ENCODE measurements around the gene RCAN2.

RCAN2 gene

DNA sequence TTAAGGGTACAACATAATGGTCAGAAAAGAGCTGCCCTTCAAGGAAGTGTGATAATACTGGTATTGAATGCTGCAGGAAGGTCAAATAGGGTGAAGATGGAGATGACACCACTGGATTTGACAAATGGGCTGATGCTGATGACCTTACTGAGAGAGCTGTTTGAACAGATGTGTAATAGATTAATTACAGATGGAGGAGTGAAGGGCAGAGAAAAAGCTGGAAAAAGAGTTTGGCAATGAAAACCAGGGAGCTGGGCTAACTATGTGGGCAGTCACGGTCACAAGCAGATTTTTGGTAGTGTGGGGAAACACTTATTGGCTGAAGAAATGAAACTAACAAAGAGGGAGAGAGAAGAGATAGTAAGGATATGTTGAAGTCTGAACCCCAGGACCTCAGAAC, 236.9 kb downstream of the RCAN2 start:
- DNase-seq (ENCODE audit: low read depth): no peak

DNA sequence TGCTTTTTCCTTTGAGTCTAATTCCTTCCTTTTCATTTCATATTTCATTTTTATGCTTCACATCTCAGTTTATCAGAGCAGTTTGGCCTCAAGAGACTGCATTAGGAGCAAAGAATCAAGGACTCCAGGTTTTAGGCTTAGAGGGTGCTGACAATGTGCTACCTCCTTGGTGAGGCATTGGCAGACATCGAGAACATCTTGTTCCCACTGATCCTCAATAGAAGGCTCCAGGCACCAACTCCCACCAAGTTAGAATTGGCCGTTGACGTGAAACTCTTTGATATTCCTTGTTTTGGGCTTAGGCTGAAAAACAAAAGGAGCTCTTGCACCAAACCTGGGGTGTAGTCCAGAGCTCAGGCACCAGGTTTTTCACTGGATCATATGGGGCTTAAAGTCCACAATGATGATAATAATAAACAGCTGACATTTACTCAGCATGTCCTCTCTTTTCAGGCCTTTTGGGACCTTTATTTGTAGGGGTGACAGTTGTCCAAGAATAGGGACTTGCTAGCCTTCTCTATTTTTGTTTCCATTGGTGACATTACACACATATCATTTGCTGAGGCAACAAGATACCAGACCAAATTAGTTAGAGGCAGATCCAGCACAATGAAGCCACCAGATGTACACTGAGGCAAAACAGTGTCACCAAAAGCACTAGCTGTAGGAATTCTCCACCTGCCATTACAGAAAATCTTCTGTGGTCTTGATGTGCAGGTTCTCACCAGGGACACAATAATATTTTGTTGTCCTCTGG, 239.5 kb downstream of the RCAN2 start:
- no peak for DNase-seq (ENCODE audit: low read depth)

DNA sequence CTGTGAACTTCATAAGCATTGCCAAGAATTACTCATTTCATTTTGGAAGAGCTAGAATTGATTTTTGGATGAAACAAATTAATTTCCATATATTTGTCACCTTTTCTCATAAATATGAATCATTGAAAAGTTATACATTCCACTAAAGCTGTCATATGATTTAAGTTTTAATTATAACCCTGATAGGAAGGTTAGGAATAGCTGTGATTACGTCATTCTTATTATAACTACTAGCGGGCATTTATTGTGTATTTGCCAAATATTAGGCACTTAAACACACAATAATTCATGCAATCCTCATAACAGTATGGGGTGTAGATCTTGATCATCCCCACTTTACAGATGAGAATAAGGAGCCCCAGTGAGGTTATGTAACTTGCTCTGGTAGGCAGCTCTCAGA, 243.1 kb downstream of the RCAN2 start:
- DNase-seq (ENCODE audit: low read depth): no peak

DNA sequence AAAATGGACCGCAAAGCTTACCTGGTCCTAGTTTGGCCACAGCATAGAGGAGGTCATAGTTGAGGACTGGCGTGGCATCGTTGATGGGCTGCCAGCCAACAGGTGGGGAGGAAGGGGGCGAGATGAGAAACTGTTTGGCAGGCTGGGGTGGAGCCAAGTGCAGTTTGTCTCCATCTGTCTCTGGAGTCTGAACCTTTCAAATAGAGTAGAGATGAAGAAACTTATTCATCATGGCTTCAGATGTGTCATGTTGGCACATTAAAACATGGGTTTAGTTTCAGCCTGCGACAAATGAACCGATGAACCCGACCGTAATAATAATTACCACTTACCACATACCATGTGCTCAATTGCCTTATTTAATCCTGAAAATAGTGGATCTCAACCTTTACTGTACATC, 244.5 kb downstream of the RCAN2 start:
- DNase-seq (ENCODE audit: low read depth): no peak

DNA sequence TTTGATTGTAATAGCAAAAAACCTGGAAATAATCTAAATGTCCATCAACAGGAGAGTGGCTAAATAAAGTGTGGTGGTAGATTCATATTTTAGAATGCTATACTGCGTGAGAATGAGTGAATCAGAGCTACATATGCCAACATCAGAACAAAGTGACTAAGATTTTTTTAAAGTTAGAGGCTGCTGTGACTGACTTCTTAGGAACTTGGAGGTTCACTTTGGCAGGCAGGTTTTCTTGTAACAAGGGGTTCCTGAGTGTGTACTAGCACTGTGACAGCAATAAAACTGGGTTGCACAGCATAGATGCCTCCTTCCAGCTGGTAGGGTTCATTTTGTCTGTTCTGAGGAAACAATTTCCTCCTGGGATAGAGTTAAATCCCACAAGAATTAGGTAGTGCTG, 245.2 kb downstream of the RCAN2 start:
- DNase-seq (ENCODE audit: low read depth): no peak

DNA sequence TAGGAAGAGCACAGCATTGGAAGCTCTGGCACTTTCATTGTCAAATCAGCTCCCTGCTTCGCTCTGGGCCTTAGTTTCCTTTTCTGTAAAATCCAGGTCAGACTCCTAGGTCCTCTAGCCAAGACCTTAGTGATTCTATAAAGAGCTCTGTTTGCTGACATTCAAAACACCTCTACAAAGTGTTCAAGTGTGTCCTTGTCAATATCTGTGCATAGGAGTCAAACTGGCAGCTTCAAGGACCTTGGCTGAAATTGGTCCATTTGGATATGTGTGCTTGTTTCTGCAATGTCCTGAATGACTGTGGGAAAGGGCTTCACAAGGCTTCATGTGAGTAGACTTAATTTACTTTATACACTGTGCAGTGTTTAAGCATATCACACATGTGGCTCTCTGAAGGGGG, 246.6 kb downstream of the RCAN2 start:
- DNase-seq (ENCODE audit: low read depth): no peak

DNA sequence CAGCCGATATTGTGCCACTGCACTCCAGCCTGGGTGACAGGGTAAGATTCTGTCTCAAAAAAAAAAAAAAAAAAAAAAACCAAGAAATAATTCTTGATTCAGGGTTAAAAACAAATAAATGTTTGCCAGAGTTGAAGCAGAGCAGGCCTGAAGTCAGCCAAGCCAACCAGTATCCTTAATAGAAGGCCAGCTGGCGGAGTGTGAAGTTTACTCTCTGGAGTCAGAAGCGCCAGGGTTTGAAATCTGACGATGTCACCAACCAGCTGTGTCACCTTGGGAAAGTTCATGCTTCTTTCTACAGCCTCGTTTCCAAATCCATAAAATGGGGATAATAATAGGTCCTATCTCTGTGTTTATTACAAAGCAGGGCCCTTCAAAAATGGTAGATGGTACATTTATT, 247.5 kb downstream of the RCAN2 start:
- no peak for DNase-seq (ENCODE audit: low read depth)

DNA sequence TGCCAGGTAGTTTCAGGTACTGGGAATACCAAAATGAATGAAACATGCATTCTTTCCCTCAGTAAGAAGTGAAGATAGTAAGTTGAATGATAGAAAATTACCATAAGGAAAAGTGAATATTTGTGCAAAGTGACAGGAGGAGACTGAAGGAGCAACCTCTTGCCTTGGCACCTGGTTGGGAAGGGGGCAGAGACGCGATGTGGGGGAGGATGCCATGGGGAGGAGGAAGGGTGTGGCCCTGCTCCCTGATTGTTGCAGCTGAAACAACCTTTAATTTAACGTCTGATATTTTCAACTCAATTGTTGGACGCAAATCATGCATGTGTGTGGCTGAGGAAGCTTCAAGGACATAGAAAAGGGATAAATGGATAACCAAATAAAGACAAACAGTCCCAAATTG, 248.3 kb downstream of the RCAN2 start:
- DNase-seq (ENCODE audit: low read depth): no peak

DNA sequence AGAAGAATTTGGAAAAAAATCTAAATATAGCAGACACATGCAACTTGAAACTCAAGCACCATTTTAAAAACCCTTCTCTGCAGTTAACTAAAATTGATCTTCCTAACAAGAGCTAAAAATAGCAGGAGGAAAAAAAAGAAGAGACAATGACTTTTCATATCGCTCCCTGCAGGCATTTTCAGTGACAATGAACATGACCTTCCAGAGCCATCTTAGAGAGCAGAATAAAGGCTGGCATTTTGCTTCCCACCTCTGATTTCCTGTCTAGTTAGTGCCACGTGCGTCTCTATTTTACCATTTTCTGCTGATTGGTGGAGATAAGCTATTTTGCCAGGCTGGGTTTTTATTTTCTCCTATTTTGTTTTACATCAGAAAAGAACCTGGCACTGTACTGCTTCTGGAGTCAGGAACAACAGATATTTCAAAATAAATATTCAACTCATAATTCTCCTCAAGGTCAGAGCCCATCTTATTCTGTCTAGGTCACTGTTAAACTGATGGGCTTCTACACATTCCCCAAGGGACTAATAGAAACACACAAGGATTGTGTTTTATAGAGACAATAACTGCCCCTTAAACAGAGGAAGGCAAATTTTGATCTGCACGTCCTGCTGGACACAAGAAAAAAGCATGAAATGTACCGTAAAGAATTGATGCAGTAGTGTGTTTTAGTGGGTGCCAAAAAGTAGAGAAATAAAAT, 250.2 kb downstream of the RCAN2 start:
- DNase-seq (ENCODE audit: low read depth): no peak

DNA sequence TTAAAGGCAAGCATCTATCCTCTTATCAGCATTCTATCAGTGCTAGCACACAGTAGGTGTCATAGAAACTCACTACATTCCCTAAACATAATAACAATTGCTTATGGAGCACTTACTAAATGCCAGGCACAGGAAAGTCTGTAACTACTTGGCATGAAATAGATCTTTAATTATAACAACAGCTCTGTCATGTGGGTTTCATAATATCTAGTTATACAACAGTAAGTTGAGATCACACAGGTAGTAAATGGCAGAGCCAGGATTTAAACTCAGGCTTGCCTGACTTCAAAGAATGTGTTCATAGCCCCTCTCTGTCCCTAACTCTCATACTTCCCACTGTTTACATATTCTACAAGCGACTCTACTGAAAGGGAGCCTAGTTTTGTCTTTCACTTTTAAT, 254.5 kb downstream of the RCAN2 start:
- DNase-seq (ENCODE audit: low read depth): no peak

DNA sequence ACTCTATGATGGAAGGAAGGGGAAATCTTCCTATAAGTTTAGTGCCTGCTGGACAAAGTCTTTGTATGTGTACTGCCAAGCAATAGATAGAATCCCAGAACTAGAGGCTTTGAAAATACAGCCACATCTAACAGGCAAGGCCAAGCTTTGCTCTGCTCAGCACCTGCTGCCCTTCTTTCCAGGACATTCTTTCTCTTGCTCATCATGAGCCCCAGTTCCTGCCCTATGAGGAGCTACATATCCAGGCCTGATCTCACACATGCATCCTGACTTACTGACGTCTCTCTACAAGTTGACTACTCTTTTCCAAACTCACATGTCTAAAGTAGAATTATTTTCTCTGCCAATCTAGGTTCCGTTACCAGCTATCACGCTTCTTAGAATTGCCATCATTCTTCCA, 256.0 kb downstream of the RCAN2 start:
- DNase-seq (ENCODE audit: low read depth): no peak

DNA sequence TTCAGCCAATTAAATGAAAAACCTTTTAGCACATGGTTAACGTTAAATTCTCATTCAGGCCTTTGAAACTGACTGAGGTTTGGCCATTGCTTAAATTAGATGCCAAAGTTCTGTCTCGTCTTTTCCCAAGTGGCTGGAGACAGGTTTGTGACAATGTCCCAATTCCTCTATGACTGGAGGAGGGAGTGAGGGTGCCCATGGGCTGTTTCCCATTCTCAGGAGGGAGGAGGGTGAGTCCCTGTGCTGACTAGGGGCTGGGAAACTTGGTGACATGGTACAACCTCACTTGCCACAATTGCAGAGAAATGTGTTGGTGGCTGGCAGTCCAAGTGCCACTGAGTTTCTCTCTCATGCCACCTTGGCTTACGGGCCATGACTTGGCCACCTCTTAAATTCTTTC, 256.5 kb downstream of the RCAN2 start:
- DNase-seq (ENCODE audit: low read depth): no peak

DNA sequence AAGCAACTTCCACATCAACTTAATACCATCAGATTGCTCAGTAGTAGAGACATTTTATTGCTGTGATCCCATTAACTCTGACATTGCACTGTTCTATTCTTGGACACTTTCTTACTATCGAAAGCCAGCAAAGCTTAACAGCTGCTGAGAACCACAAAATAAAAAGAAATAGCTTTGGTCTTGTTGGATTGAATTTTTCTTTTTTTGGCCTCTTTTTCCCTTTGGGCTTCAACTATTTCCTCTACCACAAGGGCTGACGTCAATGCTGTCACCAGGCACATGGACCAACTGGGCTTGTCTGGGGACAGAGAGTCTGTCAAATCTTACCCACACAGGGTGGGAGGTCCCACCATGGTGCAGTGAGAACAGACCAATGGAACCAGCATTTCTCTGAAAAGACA, 257.1 kb downstream of the RCAN2 start:
- no peak for DNase-seq (ENCODE audit: low read depth)

DNA sequence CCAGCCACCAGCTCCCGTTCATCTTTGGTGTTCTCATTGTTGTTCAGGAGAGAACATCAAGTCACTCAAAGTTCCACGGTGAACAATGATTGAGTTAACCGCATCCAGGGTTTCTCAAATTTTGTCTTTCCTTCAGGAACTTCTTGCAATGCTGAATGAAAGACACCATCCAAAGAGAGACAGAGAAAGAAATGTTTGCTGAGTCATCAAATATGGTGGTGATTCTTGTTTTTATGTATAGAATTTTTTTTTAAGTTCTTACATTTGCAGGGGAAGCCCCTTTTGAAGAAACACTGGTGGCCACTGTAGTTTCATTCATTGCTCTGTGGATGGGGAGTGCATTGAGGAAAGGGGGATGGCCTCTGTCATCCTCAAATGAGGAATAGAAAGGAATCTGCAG, 258.1 kb downstream of the RCAN2 start:
- DNase-seq (ENCODE audit: low read depth): no peak

DNA sequence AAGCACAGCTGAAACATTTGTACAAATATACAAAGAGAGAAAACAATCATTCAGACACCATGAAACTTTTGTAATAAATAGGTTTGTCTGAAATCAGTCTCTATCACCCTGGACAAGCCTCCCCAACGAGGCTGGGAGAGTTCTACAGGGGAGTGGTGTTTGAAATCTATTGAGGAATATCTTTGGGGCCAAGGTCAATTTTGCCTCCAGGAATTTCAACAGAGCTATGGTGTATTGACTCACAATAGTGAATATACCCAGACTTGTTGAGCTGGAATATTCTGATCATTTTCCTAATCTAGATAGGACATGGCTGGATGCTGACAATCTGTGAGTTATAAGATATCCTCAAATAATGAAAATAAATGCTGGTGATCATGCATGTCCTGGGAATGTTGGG, 269.0 kb downstream of the RCAN2 start:
- DNase-seq (ENCODE audit: low read depth): no peak

DNA sequence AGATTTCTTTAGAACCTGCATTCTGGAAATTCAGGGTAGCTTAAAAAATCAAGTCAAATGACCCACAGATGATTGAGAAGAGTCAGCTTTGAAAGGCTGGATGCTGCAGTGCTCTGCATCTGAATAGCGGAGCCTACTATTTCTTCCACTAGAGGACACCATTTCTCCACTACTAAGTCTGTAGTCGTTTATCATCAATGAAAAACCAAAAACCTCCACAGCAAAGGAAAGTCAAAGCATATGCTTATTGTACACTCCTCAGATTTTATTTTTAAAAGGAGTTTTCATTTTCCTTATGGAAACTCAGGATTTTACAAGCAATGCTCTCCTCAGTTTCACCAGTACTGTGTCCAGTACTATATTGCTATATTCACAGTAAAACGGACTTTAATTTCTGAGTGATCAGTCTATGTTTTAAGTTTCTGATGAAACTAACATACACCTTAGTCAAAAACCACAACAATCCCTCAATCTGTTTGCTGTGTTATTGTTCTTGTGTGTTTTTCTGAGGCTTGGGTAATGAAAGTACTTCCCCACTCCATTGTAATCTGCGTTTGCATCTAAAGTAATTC, 269.9 kb downstream of the RCAN2 start:
- DNase-seq (ENCODE audit: low read depth): no peak

DNA sequence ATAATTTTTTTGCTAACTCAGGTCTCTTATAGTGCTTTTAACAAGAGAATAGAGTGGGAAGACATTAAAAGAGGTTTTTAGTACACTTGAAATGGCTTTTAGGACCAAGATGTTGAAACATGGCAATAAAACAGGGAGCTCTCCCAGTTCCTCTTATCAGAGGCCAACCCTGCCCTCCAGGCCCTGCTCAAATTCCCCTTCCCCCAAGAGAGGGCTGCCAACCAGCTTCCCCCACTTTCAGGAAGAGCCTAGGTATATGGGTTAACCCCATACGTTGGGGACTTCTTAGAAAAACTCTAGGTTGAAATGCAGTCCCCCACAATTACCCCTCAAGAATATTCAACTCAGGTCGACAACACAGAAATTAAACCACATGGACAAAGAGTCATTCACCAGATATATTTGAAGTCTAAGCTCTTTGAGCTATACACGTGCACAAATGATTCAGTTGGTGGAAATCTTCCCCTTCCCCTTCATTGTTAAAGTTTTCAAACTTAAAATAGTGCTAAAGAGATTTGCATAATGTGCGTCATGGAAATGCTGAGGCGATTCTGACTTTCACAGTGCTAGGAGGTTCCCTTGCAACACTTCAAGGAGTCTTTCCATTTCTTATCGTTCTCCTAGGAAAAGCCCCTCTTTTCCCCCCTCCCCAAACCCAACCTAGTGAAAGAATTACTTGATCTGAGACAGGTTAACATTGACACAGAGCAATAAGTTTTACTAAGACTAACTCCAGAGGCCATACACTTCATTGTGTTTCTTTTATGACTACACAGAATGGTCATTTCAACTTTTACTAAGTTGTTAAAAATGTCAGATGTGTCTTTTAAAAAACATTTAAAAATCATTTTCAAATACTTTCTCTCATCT, 270.7 kb downstream of the RCAN2 start:
- no peak for DNase-seq (ENCODE audit: low read depth)

DNA sequence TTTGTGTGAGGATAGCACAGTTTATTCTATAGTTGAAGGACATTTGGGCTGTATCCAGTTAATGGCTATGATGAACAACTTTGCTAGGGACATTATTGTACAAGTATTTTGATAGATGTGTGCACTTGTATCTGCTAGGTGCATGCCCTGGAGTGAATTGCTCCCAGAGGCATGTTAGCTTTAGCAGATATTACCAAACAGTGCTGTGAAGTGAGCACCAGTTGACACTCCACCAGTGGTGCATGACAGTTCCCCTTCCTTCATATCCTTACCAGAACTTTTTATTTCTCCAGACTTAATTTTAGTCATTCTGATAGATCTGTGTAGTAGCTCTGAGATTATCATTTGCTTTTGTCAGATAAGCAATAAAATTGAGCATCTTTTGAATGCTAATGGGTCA, 271.6 kb downstream of the RCAN2 start:
- no peak for DNase-seq (ENCODE audit: low read depth)

DNA sequence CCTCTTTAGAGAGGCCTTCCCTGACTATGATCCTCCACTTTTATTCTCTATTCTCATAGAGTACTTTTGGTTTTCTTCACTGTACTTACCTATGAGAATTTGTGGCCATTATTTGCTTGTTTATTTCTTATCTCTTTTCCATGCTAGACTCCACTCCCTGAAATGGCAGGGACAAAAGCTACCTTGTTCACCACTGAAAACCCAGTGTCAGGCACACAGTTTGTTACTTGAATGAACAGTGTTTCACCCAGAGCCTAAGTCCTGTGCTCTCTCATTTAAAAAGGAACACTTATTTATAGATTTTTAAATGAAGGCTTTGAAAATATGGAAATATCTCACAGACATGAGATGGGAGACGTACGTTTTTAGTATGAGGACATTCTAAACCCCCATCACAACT, 272.8 kb downstream of the RCAN2 start:
- DNase-seq (ENCODE audit: low read depth): no peak

DNA sequence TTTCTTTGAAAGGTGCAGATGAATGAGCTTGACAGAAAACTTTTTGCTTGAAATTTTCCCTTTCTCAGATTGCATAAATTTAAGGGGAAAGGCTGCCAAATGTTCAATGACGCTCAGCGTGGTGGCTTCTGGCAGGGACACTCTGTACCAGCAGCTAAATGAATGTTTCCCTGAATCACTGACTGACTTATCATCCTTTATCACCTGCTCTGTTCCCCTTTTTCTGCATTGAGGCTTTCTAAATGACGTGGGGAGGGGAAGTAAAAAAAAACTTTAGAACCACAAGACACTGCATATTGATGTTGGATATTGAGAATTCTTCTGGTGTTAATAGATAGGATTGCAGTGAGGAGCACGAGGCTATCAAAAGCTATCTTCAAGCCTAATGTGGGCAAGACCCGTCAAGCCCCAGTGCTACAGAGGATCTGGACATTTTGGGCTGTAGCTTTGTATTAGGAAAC, 273.5 kb downstream of the RCAN2 start:
- no peak for DNase-seq (ENCODE audit: low read depth)

DNA sequence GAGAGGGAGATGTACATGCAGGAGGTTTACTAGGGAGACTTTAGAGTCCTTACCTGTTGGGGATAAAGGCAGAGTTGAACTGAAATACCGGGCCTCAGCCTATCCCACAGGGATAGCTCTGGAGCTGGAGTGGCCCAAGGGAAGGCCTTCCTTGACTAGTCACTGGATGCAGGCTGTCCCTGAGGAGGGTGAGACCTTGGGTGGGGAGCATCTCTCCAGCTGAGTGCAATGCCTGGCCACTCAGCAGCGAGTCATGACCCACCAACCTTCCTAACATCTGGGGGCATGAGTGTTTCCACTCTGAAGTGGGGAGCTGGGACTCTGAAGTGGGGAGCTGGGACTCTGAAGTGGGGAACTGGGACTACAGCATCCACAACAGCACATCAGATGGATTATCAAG, 274.4 kb downstream of the RCAN2 start:
- no peak for DNase-seq (ENCODE audit: low read depth)

DNA sequence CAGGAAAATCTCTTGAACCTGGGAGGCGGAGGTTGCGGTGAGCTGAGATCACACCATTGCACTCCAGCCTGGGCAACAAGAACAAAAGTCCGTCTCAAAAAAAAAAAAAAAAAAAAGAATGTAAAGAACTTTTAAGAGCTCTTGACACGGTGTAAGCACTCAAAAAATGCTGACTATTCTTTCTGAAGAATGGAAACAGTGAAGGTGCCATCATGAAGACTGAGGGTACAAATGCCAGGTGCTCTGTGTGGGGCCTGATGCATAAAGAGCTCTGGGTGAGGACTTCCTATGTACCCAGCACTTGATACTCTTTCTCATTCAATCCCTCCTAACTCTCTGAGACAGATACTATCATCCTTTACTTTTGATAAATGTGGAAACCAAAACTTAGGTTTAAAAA, 275.5 kb downstream of the RCAN2 start:
- DNase-seq (ENCODE audit: low read depth): no peak

DNA sequence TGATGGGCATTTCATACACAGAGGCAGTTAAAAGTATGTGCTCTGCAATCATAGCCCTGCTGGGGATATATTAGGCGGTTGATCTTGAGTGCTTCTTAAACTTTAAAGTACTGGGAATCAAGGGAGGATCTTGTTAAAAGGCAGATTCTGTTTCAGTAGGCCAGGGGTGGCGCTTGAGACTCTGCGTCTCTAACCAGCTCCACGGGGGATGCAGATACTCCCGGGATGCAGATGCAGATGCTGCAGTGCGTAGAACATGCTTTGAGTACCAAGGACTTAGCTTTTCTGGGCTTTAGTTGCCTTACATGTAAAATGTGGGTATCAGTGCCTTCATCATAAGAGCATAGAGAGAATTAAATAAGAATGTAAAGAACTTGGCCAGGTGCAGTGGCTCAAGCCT, 276.0 kb downstream of the RCAN2 start:
- DNase-seq (ENCODE audit: low read depth): no peak
